ENCODE measurements around the gene CDH5. TPM values are rescaled to one million over a fixed set of nuclear protein-coding genes. Genes with fewer than 3 reads are reported as not detected.
A peak's percentile ranks its signal among the peaks of the same experiment; 100 is the strongest.

CDH5 gene
- total RNA-seq, 1 donor from 2014 or later, result 9.6 TPM

- peaks cover 19% of the 10 kb centered on the region for H3K9me3 Mint-ChIP-seq (ENCODE audit: unreplicated experiment)
- H3K4me3 Mint-ChIP-seq (ENCODE audit: unreplicated experiment), result no peak overlapping the region
- DNase-seq, result no peak
- H3K36me3 Mint-ChIP-seq (ENCODE audit: unreplicated experiment), result no peaks in the 10 kb centered on the region
- H3K27ac Mint-ChIP-seq (ENCODE audit: unreplicated experiment), result peak overlapping the region; percentile 12
- peaks cover 24% of the 10 kb centered on the region for H3K27me3 Mint-ChIP-seq (ENCODE audit: unreplicated experiment)
- TF ChIP-seq, protein P1, sequence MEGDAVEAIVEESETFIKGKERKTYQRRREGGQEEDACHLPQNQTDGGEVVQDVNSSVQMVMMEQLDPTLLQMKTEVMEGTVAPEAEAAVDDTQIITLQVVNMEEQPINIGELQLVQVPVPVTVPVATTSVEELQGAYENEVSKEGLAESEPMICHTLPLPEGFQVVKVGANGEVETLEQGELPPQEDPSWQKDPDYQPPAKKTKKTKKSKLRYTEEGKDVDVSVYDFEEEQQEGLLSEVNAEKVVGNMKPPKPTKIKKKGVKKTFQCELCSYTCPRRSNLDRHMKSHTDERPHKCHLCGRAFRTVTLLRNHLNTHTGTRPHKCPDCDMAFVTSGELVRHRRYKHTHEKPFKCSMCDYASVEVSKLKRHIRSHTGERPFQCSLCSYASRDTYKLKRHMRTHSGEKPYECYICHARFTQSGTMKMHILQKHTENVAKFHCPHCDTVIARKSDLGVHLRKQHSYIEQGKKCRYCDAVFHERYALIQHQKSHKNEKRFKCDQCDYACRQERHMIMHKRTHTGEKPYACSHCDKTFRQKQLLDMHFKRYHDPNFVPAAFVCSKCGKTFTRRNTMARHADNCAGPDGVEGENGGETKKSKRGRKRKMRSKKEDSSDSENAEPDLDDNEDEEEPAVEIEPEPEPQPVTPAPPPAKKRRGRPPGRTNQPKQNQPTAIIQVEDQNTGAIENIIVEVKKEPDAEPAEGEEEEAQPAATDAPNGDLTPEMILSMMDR (IDR thresholded peaks at IDR 0.05; ENCODE audit: partially characterized antibody, unreplicated experiment), result no peak
- H3K4me1 Mint-ChIP-seq (ENCODE audit: low read depth, unreplicated experiment), result peaks cover 15% of the 10 kb centered on the region
Observed at GRCh38 chr16:66369055-66369592, 2.6 kb downstream of the CDH5 start.

DNA sequence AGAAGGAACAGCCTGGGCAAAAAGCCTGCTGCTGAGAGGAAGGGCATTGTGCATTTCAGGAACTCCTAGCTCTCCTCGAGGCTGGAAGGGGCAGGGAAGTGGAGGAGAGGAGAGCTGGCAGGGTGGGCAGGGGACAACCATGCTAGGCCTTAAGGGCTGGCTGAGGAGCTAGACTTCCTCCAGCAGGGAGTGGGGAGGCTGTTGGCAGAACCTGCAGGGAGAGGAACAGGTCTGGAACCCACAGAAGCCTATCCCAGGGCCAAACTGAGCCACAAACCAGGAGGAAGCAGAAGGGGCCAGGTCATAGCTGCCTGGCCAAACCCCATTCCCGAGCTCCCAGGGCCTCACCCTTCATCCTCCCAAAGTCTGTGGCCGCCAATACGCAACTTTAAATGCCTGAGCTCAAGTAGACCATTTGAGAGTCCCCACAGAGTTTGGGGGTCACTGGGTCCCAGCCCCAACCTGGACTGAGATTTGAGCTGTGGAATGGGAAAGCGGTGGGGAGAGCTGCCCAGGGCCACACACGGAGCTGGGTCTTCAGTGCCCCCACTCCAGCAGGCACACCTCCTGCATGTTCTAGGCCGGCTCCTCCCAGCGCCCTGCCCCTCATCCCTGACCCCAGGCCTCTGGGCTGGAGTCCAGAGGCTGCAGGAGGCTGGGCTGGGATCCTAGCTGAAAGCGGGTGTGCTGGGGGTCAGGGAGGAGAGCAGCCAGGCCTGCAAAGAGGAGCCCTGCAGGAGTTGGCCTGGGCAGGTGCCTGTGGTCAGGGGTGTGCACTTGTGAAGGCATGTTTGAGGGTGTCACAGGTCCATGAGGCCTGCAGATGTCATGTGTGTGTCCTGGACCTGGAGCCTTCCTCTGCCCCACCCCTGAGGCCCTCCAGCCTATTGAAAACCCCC is 4.5 kb downstream of the CDH5 start:
- peaks cover 5% of the 10 kb centered on the region for H3K27me3 Mint-ChIP-seq (ENCODE audit: unreplicated experiment)
- H3K36me3 Mint-ChIP-seq (ENCODE audit: unreplicated experiment), result no peaks in the 10 kb centered on the region
- peaks cover 2% of the 10 kb centered on the region for H3K9me3 Mint-ChIP-seq (ENCODE audit: unreplicated experiment)
- H3K27ac Mint-ChIP-seq (ENCODE audit: unreplicated experiment), result no peak overlapping the region
- H3K4me3 Mint-ChIP-seq (ENCODE audit: unreplicated experiment), result no peak overlapping the region
- DNase-seq, result no peak
- peaks cover 2% of the 10 kb centered on the region for H3K4me1 Mint-ChIP-seq (ENCODE audit: low read depth, unreplicated experiment)
- TF ChIP-seq, protein P1 (IDR thresholded peaks at IDR 0.05; ENCODE audit: partially characterized antibody, unreplicated experiment), result no peak

- H3K9me3 Mint-ChIP-seq (ENCODE audit: unreplicated experiment), result peaks cover 2% of the 10 kb centered on the region
- H3K4me3 Mint-ChIP-seq (ENCODE audit: unreplicated experiment), result no peak overlapping the region
- no peak overlapping the region for H3K27ac Mint-ChIP-seq (ENCODE audit: unreplicated experiment)
- DNase-seq, result no peak
- TF ChIP-seq, protein P1 (IDR thresholded peaks at IDR 0.05; ENCODE audit: partially characterized antibody, unreplicated experiment), result no peak
- peaks cover 5% of the 10 kb centered on the region for H3K27me3 Mint-ChIP-seq (ENCODE audit: unreplicated experiment)
- no peaks in the 10 kb centered on the region for H3K36me3 Mint-ChIP-seq (ENCODE audit: unreplicated experiment)
- H3K4me1 Mint-ChIP-seq (ENCODE audit: low read depth, unreplicated experiment), result peaks cover 6% of the 10 kb centered on the region
Observed at GRCh38 chr16:66372078-66372897, 5.8 kb downstream of the CDH5 start.

DNA sequence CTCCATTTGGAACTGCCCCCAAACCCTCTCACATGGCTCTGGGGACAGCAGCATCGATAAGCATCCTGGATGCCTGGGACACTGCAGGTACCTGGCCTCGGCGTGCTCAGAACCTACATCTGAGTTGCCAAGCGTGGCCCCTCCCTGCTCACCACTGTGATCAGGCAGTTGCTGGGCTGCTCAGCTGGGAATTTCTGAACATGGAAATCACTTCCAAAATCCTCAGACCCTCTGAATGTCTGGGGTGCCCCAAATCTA is 6.3 kb downstream of the CDH5 start:
- H3K36me3 Mint-ChIP-seq (ENCODE audit: unreplicated experiment), result no peaks in the 10 kb centered on the region
- H3K4me3 Mint-ChIP-seq (ENCODE audit: unreplicated experiment), result no peak overlapping the region
- peaks cover 5% of the 10 kb centered on the region for H3K27me3 Mint-ChIP-seq (ENCODE audit: unreplicated experiment)
- no peak overlapping the region for H3K27ac Mint-ChIP-seq (ENCODE audit: unreplicated experiment)
- DNase-seq, result no peak
- TF ChIP-seq, protein P1 (IDR thresholded peaks at IDR 0.05; ENCODE audit: partially characterized antibody, unreplicated experiment), result no peak
- H3K4me1 Mint-ChIP-seq (ENCODE audit: low read depth, unreplicated experiment), result peaks cover 6% of the 10 kb centered on the region
- H3K9me3 Mint-ChIP-seq (ENCODE audit: unreplicated experiment), result peaks cover 2% of the 10 kb centered on the region
